Measurements from ENCODE around the gene PANK4. TPM values are rescaled to one million over a fixed set of nuclear protein-coding genes. Genes with fewer than 3 reads are reported as not detected.
"Not testable (repeated sequence)": the region's sequence is repeated elsewhere in the genome, so short reads cannot be mapped to it uniquely, and the experiment has no call there.

PANK4 gene
- total RNA-seq, 1 donor from 2014 or later, result 46.4 TPM

DNA sequence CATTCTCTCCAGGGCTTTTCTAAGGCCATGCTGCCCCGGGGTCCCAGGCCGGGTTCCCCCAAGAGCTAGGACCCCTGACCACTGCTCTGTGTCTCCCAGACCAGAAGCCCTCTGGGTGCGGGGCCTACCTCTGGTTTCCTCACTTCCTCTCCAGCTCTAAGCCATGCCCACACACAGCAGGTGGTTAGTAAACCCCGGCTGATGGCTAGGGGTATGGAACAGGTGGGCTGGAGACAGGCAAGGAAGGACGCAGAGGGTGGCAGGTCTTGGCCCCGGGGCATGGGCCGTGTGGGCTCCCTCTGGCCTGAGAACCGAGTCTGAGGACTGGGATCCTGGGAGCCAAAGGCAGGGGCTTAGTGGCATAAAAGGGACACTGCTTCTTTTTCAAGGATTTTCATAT lies 66.2 kb downstream of the PANK4 start:
- intact Hi-C loops (cut with DNase I), result no loop called here

DNA sequence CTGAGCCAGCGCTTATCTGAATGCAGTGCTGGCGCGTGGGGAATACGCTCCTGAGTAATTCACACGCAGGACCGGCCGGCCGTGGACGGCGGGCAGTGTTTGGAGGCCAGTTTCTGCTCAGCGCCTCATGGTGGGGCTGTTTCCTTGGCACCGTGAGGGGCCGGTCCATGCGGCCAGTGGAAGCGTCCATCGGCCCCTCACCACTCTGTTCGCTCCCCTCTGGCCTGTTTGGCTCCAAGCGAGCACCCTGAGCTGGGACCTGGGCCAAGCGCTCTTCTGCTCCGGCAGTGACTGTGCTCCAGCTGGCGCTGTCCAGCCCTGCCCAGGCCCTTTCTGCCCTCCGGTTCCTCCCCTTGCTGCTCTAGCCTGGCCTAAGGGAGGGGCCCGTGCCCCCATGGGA lies 66.6 kb downstream of the PANK4 start:
- no peak for DNase-seq (ENCODE audit: missing footprints)
- intact Hi-C loops (cut with DNase I), result no loop called here
- ATAC-seq, result peak; percentile 76

More for the DNA sequence above, 66.2 kb downstream of the PANK4 start:
- DNase-seq (ENCODE audit: missing footprints), result no peak
- ATAC-seq, result peak; percentile 4

DNA sequence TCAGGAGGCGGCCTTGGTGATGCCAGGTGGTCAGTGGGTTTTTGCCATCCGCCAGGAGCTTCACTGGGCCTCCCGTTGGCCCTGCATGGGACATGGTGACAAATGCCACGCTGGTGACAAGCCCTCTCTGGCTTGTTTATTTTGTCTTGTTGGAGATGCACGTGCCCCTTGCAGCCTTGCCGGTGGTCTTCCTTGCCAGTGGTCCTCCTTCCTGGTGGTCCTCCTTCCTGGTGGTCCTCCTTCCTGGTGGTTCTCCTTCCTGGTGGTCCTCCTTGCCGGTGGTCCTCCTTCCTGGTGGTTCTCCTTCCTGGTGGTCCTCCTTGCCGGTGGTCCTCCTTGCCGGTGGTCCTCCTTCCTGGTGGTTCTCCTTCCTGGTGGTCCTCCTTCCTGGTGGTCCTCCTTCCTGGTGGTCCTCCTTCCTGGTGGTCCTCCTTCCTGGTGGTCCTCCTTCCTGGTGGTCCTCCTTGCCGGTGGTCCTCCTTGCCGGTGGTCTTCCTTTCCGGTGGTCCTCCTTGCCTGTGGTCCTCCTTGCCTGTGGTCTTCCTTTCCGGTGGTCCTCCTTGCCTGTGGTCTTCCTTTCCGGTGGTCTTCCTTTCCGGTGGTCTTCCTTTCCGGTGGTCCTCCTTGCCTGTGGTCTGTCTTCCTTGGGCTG lies 67.2 kb downstream of the PANK4 start:
- intact Hi-C loops (cut with DNase I), result not testable (repeated sequence)

DNA sequence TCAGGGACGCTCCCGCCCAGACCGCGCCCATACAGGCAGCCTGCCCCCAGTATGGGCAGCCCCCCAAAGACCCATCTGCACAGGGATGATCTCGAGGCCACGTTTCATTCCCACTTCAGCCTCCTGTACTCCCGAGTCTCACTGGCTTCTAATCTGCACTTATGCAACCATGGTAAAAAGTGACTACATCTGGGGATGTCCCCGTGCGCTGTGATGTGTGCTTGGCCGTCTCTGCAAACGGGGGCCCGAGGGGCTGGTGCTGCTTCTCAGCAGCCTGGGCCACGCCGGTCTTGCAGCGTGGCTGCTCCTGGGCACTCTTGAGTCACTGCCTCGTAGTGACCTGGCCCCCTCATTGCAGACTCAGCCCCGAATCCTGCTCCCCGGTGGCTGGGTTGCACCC lies 67.7 kb downstream of the PANK4 start:
- ATAC-seq, result no peak
- intact Hi-C loops (cut with DNase I), result no loop called here
- DNase-seq (ENCODE audit: missing footprints), result no peak

More for the DNA sequence above, 67.2 kb downstream of the PANK4 start:
- not testable (repeated sequence) for ATAC-seq; DNase-seq (ENCODE audit: missing footprints)

Other genes starting within 250 kb of the PANK4 start
- 4.9 TPM for gene MORN1, start 135.0 kb downstream of the PANK4 start, total RNA-seq
- gene RER1, start 134.8 kb downstream of the PANK4 start, total RNA-seq, result 85.8 TPM
- 14.5 TPM for gene PEX10, start 114.0 kb downstream of the PANK4 start, total RNA-seq
- 0.46 TPM for gene PLCH2, start 50.3 kb downstream of the PANK4 start, total RNA-seq
- gene HES5, start 3.7 kb upstream of the PANK4 start, total RNA-seq, result 1.3 TPM
- gene TNFRSF14, start 29.8 kb upstream of the PANK4 start, total RNA-seq, result 15.7 TPM
- gene PRXL2B, start 60.2 kb upstream of the PANK4 start, total RNA-seq, result 12.2 TPM
- gene MMEL1, start 106.4 kb upstream of the PANK4 start, total RNA-seq, result 0.35 TPM